ENCODE results near the gene APOBEC4. TPM values are rescaled to one million over a fixed set of nuclear protein-coding genes. Genes with fewer than 3 reads are reported as not detected.

The APOBEC4 gene
- polyA plus RNA-seq, 1 donor, result 0.10 TPM

GRCh38 chr1:183675381-183675780 lies 22.3 kb upstream of the APOBEC4 start:
- DNase-seq, result no peak

DNA sequence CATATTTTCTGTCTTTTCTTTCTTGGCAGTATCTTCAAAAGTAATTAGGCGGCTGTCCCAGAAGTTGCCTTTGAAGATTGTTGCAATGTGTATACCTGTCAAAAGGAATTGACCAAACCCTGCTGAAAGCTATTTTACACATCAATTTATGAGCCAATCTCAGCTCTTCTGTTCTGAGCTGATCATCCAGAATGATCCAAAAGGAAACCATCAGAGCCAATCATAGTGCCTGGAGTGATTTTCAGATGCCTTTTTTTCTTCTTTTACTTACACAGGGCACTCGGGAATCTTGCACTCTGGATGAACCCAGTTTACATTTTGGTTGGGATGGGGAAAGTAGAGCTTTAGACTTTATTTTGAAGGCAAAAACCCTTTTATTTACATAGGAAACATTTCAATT lies 21.8 kb upstream of the APOBEC4 start:
- no peak for DNase-seq

GRCh38 chr1:183674339-183674738 lies 21.2 kb upstream of the APOBEC4 start:
- no peak for DNase-seq

- DNase-seq, result no peak
Measured at GRCh38 chr1:183673605-183674323, 20.6 kb upstream of the APOBEC4 start.

- no peak for DNase-seq
Measured at GRCh38 chr1:183670169-183670568, 17.1 kb upstream of the APOBEC4 start.

DNA sequence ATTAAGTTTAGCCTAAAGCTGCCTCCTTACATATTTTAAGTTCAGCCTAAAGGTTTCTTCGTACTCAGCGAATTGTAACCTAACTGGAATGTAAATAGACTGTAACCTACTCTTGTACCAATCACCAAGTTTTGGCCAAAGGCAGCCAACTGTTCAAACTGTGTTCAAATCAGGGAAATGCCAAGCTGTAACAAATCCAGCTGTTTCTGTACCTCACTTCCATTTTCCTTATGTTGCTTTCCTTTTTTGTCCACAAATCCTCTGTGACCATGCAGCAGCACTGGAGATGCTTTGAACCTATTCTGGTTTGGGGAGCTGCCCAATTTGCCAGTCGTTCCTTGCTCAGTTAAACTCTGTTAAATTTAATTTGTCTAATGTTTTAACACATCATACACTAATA lies 3.2 kb upstream of the APOBEC4 start:
- DNase-seq, result no peak

- DNase-seq, result peak; percentile 89
Measured at GRCh38 chr1:183655562-183656075, 2.5 kb upstream of the APOBEC4 start.

DNA sequence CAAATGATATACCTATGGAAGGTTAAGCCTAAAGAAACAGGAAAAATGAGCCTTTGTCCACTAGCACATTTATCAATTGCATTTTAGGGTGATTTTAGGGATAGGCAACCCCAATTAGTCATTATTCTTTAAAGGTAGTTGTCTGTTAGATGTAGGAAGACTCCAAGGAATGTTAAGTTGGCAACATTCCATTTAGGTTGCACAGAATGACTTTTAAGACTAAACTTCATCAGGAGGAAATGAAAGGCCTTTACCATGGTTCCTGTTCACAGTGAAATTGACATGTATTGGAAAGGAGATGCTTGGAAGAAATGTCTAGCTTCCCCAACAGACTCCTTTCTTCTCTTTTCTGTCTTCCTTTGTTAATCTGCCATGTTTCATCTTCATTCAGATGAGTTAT lies 1.6 kb upstream of the APOBEC4 start:
- no peak for DNase-seq

DNA sequence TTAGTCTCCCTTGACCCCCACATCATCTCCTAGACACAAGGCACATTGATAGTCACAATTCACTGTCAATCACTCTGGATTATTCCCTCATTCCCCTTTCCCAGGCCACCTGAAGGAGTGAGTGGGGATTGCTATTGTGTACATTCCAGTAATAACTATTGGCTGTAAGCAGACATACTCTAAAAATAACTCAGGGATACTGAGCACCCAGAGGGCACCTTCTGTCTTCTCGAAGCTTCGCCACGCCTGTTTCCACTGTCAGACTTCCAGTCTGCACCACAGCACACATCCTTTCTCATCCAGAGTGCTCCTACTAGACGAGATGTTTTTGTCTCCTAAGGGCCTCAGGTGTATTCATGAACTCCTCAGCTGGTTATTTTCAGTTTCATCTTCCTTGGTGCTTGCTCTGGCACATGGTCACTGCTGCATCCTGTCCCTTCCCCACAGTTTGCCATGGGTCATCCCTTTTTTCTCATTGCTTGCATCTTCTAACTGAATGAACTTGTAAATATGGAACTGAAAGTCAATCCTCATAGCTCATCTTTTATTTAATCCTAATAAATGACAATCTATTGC lies 848 bp upstream of the APOBEC4 start:
- no peak for DNase-seq

- no peak for DNase-seq
Measured at GRCh38 chr1:183653462-183653794, 312 bp upstream of the APOBEC4 start.

DNA sequence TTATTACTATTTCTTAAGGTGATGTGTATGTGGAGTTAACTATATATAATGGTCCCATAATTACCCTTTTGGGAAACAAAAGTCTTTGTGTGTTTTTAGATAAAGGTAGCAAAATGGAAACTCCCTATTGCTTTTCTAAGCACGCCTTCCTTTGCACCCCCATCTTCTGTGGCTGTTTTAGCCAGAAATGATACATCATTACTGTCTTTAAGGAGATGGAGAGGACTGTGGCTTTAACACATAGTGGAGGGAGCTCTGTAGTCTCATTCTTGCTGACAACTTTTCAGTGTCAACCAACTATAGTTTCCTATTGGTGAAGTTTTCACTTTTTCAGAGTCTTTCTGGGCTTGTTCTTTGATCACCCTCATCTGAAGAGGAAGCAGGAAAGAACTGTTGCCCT lies 1.0 kb downstream of the APOBEC4 start:
- no peak for DNase-seq

DNA sequence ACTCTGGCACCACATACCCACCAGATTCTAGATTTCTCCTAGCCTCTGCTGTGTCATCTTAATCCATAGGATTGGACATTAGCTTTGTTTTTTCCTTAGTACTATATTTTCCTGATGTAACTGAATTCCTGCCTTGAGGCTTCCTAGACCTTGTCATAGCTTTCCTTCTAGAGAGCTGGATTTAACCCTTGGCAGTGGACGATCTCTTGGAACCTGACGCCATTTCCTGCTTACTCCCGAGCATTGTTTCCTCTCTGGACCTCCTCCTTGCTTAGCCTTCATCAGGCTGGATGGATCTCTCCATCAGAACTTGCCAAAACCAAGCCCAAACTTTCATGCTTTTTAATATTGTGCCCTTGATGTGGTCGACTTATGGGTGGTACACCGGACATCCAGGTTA lies 1.5 kb downstream of the APOBEC4 start:
- no peak for DNase-seq

DNA sequence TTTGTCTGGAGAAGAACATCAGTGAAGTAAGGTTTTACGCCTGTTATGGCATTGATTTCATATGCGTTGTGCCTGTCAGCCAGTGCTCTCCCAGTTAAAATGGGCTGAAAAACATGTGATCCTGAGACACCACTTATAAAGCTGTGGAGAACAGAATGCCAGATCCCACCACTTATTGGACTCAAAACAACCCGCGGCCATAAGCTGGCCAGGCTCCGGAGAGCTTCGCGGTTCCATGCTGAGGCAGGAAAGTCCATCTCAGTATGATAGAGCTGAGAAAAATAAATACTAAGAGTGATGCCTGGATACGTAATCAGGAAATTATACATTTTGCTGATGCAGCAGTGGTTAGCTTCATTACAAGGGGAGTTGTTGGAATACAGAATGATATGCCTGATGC lies 5.1 kb downstream of the APOBEC4 start:
- no peak for DNase-seq

DNA sequence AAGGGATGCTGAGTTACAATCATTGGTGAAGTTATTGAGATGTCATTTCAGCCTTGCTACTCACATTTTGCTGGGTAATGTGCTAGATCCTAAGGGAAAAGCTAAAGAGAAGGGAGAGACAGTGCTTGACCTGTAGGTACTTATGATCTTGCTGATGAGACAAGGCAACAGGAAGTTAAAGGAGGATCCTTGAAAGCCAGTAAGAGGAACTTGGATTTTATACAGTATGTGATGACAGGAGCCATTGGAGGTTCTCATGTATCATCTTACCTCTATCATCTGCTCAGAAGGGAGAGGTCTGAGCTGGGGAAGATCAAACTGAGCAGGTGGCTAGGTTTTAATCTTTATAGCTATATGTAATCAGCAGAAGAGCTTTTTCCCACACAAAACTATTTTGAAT lies 6.3 kb downstream of the APOBEC4 start:
- DNase-seq, result no peak

GRCh38 chr1:183645531-183645930 lies 7.6 kb downstream of the APOBEC4 start:
- DNase-seq, result no peak

- no peak for DNase-seq
Measured at GRCh38 chr1:183642166-183642565, 10.9 kb downstream of the APOBEC4 start.

DNA sequence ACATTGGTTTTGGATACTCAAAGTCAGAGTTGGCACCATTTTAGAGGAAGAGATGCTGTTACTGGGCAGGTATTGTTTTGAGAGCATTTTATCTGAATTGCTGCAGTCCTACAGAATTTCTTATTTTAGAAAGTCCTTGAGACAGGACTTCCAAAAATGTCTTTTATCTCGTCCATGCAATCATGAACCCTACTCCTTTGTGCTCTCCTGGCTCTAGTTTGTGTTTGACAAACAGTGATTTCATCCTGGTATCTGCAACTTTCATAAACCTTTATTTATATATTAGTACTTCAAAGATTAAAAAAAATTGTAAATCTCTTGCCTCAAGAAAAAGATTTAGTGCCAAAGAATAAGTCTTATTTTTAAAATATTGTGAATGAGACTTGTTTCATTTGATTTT lies 12.9 kb downstream of the APOBEC4 start:
- no peak for DNase-seq

- no peak for DNase-seq
Measured at GRCh38 chr1:183638649-183639387, 14.3 kb downstream of the APOBEC4 start.

GRCh38 chr1:183636783-183637182 lies 16.3 kb downstream of the APOBEC4 start:
- no peak for DNase-seq

DNA sequence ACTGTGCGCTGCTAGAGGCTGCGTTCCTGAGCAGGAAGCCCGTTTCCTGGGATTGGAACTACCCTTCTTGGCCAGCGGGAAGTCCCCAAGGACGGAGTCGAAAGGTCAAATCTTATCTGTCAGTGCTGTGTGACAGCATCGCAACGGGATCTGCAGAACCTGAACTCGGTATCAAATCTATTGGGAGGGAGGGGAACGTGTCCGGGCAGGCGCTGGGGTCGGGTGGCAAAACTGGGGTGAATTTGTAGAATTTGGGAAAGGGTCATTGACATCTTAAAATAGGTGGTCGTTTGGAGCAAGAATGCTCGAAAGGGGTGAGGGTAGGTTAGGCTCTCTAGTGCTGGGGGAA lies 16.8 kb downstream of the APOBEC4 start:
- DNase-seq, result no peak

- DNase-seq, result peak; percentile 97
Measured at GRCh38 chr1:183635606-183636333, 17.3 kb downstream of the APOBEC4 start, which contains the start of gene ARPC5. TSS of gene ARPC5 (minus strand) at chr1:183635783. CDS start at chr1:183635659, 124 bp downstream.

GRCh38 chr1:183635099-183635605 lies 18.0 kb downstream of the APOBEC4 start:
- DNase-seq, result peak; percentile 42

All from left kidney (tissue), 2 donors.